Adrenal gland (tissue), 5 donors: Measurements from ENCODE around the gene ZNF804A.

Experiments
- CTCF ChIP-seq, 6 experiments: fragments of 450-650 bp in 4 of 6; fragments of 200-600 bp in 2 of 6; sonication (generic) in 1 of 6; IDR thresholded peaks; 1 replicate in 5 of 6; 2 replicates in 1 of 6; pipeline versions ENCODE4 v1.5.1 to v1.8.0; 2016 to 2021; ENCODE audit warnings: antibody characterized with exemption in 6 of 6, mild to moderate bottlenecking in 2 of 6, moderate library complexity in 1 of 6
- POLR2A ChIP-seq, 2 donors: fragments of 450-650 bp; IDR thresholded peaks; one replicate each; pipeline ENCODE4 v1.6.1; 2017; ENCODE audit warnings: antibody characterized with exemption in 2 of 2, mild to moderate bottlenecking in 2 of 2, moderate library complexity in 1 of 2
- donor health status: DM: no; HTN: no; CAD: no.

GRCh38 chr2:184556639-184557038, 41.7 kb upstream of the ZNF804A start:
- TF ChIP-seq CTCF (IDR thresholded peaks at IDR 0.05) = no peak
- no peak for TF ChIP-seq POLR2A (IDR thresholded peaks at IDR 0.05)
